IMR-90 (cell line): ENCODE results near the gene EXOSC1. TPM values are rescaled to one million over a fixed set of nuclear protein-coding genes. Genes with fewer than 3 reads are reported as not detected.

Experiments used
- ATAC-seq: fragments of 200-7000 bp; cut with Tn5 transposase; 2 replicates; pipeline ENCODE4 v1.9.1; 2020; ENCODE audit warnings: low read depth, mild to moderate bottlenecking, moderate library complexity
- BruUV-seq: library from RNA; stranded (reverse); fragments of 400-500 nt; replicated peaks from 2 replicates; lab custom pipeline; 2021; lab: Mats Ljungman, UMichigan
- CTCF ChIA-PET: fragments of 300-600 bp; formaldehyde crosslinking; extraction: SDS; loops from one replicate; lab custom pipeline; 2021; ENCODE audit warnings: antibody characterized with exemption; lab: Yijun Ruan, JAX
- POLR2A ChIA-PET: fragments of 300-600 bp; sonication (Branson Sonifier 250); formaldehyde crosslinking; loops from one replicate; lab custom pipeline; 2022; ENCODE audit warnings: antibody characterized with exemption; ENCODE audit not compliant: unreplicated experiment; lab: Charles Lee
- DNase-seq: peaks from one replicate; pipeline ENCODE4 v3.0.0; 2013
- H2AFZ ChIP-seq: replicated peaks from 2 replicates; pipeline ENCODE3; 2013; ENCODE audit warnings: low read length, mild to moderate bottlenecking; ENCODE audit not compliant: poor library complexity
- H2AK5ac ChIP-seq: 2 replicates; pipeline ENCODE4 v1.6.1; 2013; ENCODE audit warnings: low read depth, low read length, inconsistent platforms
- H2AK9ac ChIP-seq: replicated peaks from 2 replicates; pipeline ENCODE3; 2013; ENCODE audit warnings: mild to moderate bottlenecking, low read depth, low read length, moderate library complexity; ENCODE audit not compliant: poor library complexity
- H2BK120ac ChIP-seq: 2 replicates; pipeline ENCODE4 v1.6.1; 2013; ENCODE audit warnings: low read depth, low read length, inconsistent platforms
- H2BK15ac ChIP-seq: 3 replicates; pipeline ENCODE4 v1.6.1; 2013; ENCODE audit warnings: low read depth, low read length, inconsistent platforms
- H2BK20ac ChIP-seq: 2 replicates; pipeline ENCODE4 v1.6.1; 2013; ENCODE audit warnings: low read depth, mild to moderate bottlenecking, inconsistent platforms, low read length, moderate library complexity
- H2BK5ac ChIP-seq: 2 replicates; pipeline ENCODE4 v1.6.1; 2013; ENCODE audit warnings: mild to moderate bottlenecking, low read depth, low read length, inconsistent platforms; ENCODE audit not compliant: poor library complexity, severe bottlenecking
- H3K14ac ChIP-seq: replicated peaks from 2 replicates; pipeline ENCODE4 v1.6.1; 2013; ENCODE audit warnings: low read depth, low read length, inconsistent platforms
- H3K18ac ChIP-seq: 2 replicates; pipeline ENCODE4 v1.6.1; 2013; ENCODE audit warnings: low read depth, low read length, control low read depth
- H3K23ac ChIP-seq: 2 replicates; pipeline ENCODE4 v1.6.1; 2013; ENCODE audit warnings: low read depth, low read length, inconsistent platforms
- H3K27ac ChIP-seq: 2 replicates; pipeline ENCODE4 v1.5.1; 2013; ENCODE audit warnings: mild to moderate bottlenecking, control low read depth, low read length; ENCODE audit not compliant: insufficient read depth
- H3K27me3 ChIP-seq: 2 replicates; pipeline ENCODE4 v1.6.1; 2013; ENCODE audit warnings: low read length; ENCODE audit not compliant: control insufficient read depth, insufficient read depth
- H3K36me3 ChIP-seq: 2 replicates; pipeline ENCODE4 v1.6.1; 2013; ENCODE audit warnings: low read length, mixed read lengths; ENCODE audit not compliant: control insufficient read depth, insufficient read depth
- H3K4ac ChIP-seq: 2 replicates; pipeline ENCODE4 v1.6.1; 2013; ENCODE audit warnings: low read depth, low read length, inconsistent platforms
- H3K4me1 ChIP-seq: 2 replicates; pipeline ENCODE4 v1.6.1; 2013; ENCODE audit warnings: low read length, mixed read lengths; ENCODE audit not compliant: control insufficient read depth, insufficient read depth
- H3K4me2 ChIP-seq: 2 replicates; pipeline ENCODE4 v1.6.1; 2013; ENCODE audit warnings: low read depth, mild to moderate bottlenecking, control low read depth, low read length, moderate library complexity
- H3K4me3 ChIP-seq: 2 replicates; pipeline ENCODE4 v1.5.1; 2013; ENCODE audit warnings: low read depth, mild to moderate bottlenecking, control low read depth, low read length, moderate library complexity; ENCODE audit not compliant: insufficient read depth
- H3K56ac ChIP-seq: 2 replicates; pipeline ENCODE4 v1.6.1; 2013; ENCODE audit warnings: low read length, inconsistent platforms; ENCODE audit not compliant: insufficient read depth; ENCODE audit errors: extremely low read depth
- H3K79me1 ChIP-seq, 2 experiments: 2 replicates each; pipeline ENCODE4 v1.6.1; 2013; ENCODE audit warnings: low read length in 2 of 2, inconsistent platforms in 1 of 2, low read depth in 1 of 2
- H3K9ac ChIP-seq: 2 replicates; pipeline ENCODE4 v1.6.1; 2013; ENCODE audit warnings: low read depth, low read length, control low read depth
- H3K9me1 ChIP-seq: 2 replicates; pipeline ENCODE4 v1.6.1; 2013; ENCODE audit warnings: low read length, inconsistent platforms; ENCODE audit not compliant: insufficient read depth
- H3K9me3 ChIP-seq: 2 replicates; pipeline ENCODE4 v1.6.1; 2013; ENCODE audit warnings: low read length; ENCODE audit not compliant: control insufficient read depth, insufficient read depth
- H4K20me1 ChIP-seq: 2 replicates; pipeline ENCODE4 v1.6.1; 2013; ENCODE audit warnings: low read length, inconsistent platforms; ENCODE audit not compliant: insufficient read depth
- H4K5ac ChIP-seq: 2 replicates; pipeline ENCODE4 v1.6.1; 2013; ENCODE audit warnings: mild to moderate bottlenecking, low read depth, low read length, control low read depth
- H4K8ac ChIP-seq, 2 experiments: 2 replicates each; pipeline ENCODE4 v1.6.1; 2013; ENCODE audit warnings: low read depth in 2 of 2, low read length in 2 of 2, control low read depth in 1 of 2, inconsistent platforms in 1 of 2
- H4K91ac ChIP-seq: 2 replicates; pipeline ENCODE4 v1.6.1; 2013; ENCODE audit warnings: low read depth, low read length, inconsistent platforms; ENCODE audit not compliant: insufficient read depth
- BHLHE40 ChIP-seq: fragments of 150-350 bp; IDR thresholded peaks from 2 replicates; pipeline ENCODE4 v1.6.1; 2016; ENCODE audit warnings: mild to moderate bottlenecking, low read depth, low read length
- CEBPB ChIP-seq: IDR thresholded peaks from 2 replicates; pipeline ENCODE4 v1.6.1; 2012; ENCODE audit warnings: low read depth, low read length, improper control_type of control experiment
- CHD1 ChIP-seq: IDR thresholded peaks from 2 replicates; pipeline ENCODE4 v1.6.1; 2012; ENCODE audit warnings: low read depth, low read length, improper control_type of control experiment
- FOS ChIP-seq: fragments of 150-350 bp; IDR thresholded peaks from 2 replicates; pipeline ENCODE4 v1.6.1; 2016; ENCODE audit warnings: low read depth, low read length
- MAFK ChIP-seq: IDR thresholded peaks from 2 replicates; pipeline ENCODE4 v1.6.1; 2012; ENCODE audit warnings: low read depth, low read length, improper control_type of control experiment
- MAZ ChIP-seq: IDR thresholded peaks from 2 replicates; pipeline ENCODE4 v1.6.1; 2012; ENCODE audit warnings: low read depth, mild to moderate bottlenecking, low read length, improper control_type of control experiment, moderate library complexity, borderline replicate concordance
- MXI1 ChIP-seq: IDR thresholded peaks from 2 replicates; pipeline ENCODE4 v1.6.1; 2012; ENCODE audit warnings: low read depth, mild to moderate bottlenecking, low read length, moderate library complexity, borderline replicate concordance
- NFE2L2 ChIP-seq: fragments of 150-350 bp; IDR thresholded peaks from 2 replicates; pipeline ENCODE4 v1.6.1; 2016; ENCODE audit warnings: low read depth, mild to moderate bottlenecking, low read length
- POLR2A ChIP-seq: IDR thresholded peaks from 2 replicates; pipeline ENCODE4 v1.6.1; 2012; ENCODE audit warnings: mild to moderate bottlenecking, low read depth, low read length
- RAD21 ChIP-seq: IDR thresholded peaks from 2 replicates; pipeline ENCODE4 v1.6.1; 2012; ENCODE audit warnings: low read length, improper control_type of control experiment
- RCOR1 ChIP-seq: IDR thresholded peaks from 2 replicates; pipeline ENCODE4 v1.6.1; 2012; ENCODE audit warnings: mild to moderate bottlenecking, low read length, improper control_type of control experiment; ENCODE audit not compliant: insufficient replicate concordance
- RFX5 ChIP-seq: IDR thresholded peaks from 2 replicates; pipeline ENCODE4 v1.8.0; 2012; ENCODE audit warnings: low read depth, mild to moderate bottlenecking, low read length, moderate library complexity
- SMC3 ChIP-seq: fragments of 150-350 bp; IDR thresholded peaks from 2 replicates; pipeline ENCODE4 v1.6.1; 2016; ENCODE audit warnings: low read depth, mild to moderate bottlenecking, antibody characterized with exemption, low read length, moderate library complexity
- WGBS, 2 experiments: methylation state at CpG; one replicate each; pipeline versions ENCODE4 v1.1.5 to v1.1.7; 2013; ENCODE audit warnings: missing lambda C conversion rate in 2 of 2; ENCODE audit not compliant: insufficient read length in 1 of 2; ENCODE audit errors: extremely low coverage in 2 of 2; 5-methylcytosine and 5-hydroxymethylcytosine counted together
- dilution Hi-C: fragments of 300-500 bp; cut with HindIII; formaldehyde crosslinking; loops from one replicate; pipeline ENCODE4 v1.14.3; 2018; ENCODE audit warnings: low sequenced_read_pairs; ENCODE audit not compliant: unreplicated experiment
- in situ Hi-C: fragments of 300-500 bp; cut with MboI; formaldehyde crosslinking; loops from 3 replicates; pipeline ENCODE4 v1.14.3; 2019; ENCODE audit warnings: low sequenced_read_pairs, inconsistent platforms, mixed read lengths
- intact Hi-C: fragments of 100-400 bp; cut with micrococcal nuclease; formaldehyde crosslinking; loops from 2 replicates; pipeline ENCODE4 v1.10.0; 2022
- polyA plus RNA-seq, 3 experiments: library from polyadenylated mRNA; depleted of rRNA; stranded (reverse); fragments of >200 nt; gene quantifications; 2 replicates each; pipeline ENCODE4 v1.2.3, GENCODE V29; 2012; ENCODE audit warnings: low replicate concordance in 1 of 3
- total RNA-seq: library from RNA; depleted of rRNA; stranded (reverse); fragments of >200 nt; gene quantifications from 2 replicates; pipeline ENCODE4 v1.2.3, GENCODE V29; 2012
- TF ChIP-seq, protein P1 (sequence below): conservative IDR thresholded peaks from 2 replicates; pipeline ENCODE4 v1.5.1; 2012; ENCODE audit warnings: mild to moderate bottlenecking, low read depth, low read length, improper control_type of control experiment
- TF ChIP-seq, protein P2 (sequence below): fragments of 150-350 bp; IDR thresholded peaks from 2 replicates; pipeline ENCODE4 v1.6.1; 2017; ENCODE audit warnings: mild to moderate bottlenecking, antibody characterized with exemption, low read length, low read depth
- TF ChIP-seq, protein P3 (sequence below): fragments of 150-350 bp; IDR thresholded peaks from 2 replicates; pipeline ENCODE4 v1.6.1; 2016; ENCODE audit warnings: low read depth, mild to moderate bottlenecking, low read length, moderate library complexity, borderline replicate concordance

The EXOSC1 gene
- total and polyA plus RNA-seq, 2 of the 4 experiments (the other 2 are of a cell fraction), result 49.7 to 51.6 TPM

DNA sequence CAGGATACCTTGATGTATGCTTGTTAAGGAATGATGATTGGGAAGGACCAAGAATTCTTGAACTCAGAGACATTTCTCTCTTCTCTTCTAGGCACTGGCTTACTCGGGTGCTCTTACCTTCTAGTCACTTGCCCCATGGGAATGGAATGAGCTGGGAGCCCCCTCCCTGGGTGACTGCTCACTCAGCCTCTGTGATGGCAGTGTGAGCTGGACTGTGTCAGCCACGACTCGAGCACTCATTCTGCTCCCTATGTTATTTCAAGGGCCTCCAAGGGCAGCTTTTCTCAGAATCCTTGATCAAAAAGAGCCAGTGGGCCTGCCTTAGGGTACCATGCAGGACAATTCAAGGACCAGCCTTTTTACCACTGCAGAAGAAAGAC is 10.9 kb upstream of the EXOSC1 start:
- POLR2A ChIA-PET, result no interaction called here
- Histone ChIP-seq H3K79me1 (peaks cover 40 to 68% of the 10 kb centered on the region in 2 experiments), H4K20me1 (peaks cover 24% of the 10 kb centered on the region), H3K9ac (no peak overlapping the region), H3K56ac (no peak overlapping the region), H3K23ac (no peak overlapping the region), H2BK20ac (no peak overlapping the region), H2AFZ (no peak overlapping the region), H3K4ac (no peak overlapping the region), H3K14ac (no peak overlapping the region), H3K9me1 (peaks cover 8% of the 10 kb centered on the region; the same call in 1 of the 2 replicates), H4K8ac (no peak overlapping the region), H4K5ac (no peak overlapping the region), H4K91ac (no peak overlapping the region), H3K27ac (no peak overlapping the region), H3K4me1 (peaks cover 1% of the 10 kb centered on the region; the same call in 1 of the 2 replicates), H2AK5ac (no peak overlapping the region), H3K9me3 (no peaks in the 10 kb centered on the region), H2BK5ac (no peak overlapping the region), H3K18ac (no peak overlapping the region), H2BK15ac (no peak overlapping the region), H3K27me3 (no peaks in the 10 kb centered on the region), H3K36me3 (peaks cover 85% of the 10 kb centered on the region), H2AK9ac (no peak overlapping the region), H3K4me3 (no peak overlapping the region), H3K4me2 (no peak overlapping the region), H2BK120ac (no peak overlapping the region)
- intact Hi-C loops (no loop called here), dilution Hi-C loops (no loop called here), in situ Hi-C loops (no loop called here)
- no TSS peak for BruUV-seq
- ATAC-seq (no peak), DNase-seq (no peak)
- CTCF ChIA-PET, result no interaction called here
- no CpG with 5 or more reads among the region's 3 CpGs for WGBS, 2 experiments
- TF ChIP-seq FOS (no peak), BHLHE40 (no peak), SMC3 (no peak), NFE2L2 (no peak), MAZ (no peak), RCOR1 (no peak), POLR2A (no peak), CEBPB (no peak), MXI1 (no peak), MAFK (no peak), RAD21 (no peak), CHD1 (no peak), RFX5 (no peak)
- TF ChIP-seq, protein P1, sequence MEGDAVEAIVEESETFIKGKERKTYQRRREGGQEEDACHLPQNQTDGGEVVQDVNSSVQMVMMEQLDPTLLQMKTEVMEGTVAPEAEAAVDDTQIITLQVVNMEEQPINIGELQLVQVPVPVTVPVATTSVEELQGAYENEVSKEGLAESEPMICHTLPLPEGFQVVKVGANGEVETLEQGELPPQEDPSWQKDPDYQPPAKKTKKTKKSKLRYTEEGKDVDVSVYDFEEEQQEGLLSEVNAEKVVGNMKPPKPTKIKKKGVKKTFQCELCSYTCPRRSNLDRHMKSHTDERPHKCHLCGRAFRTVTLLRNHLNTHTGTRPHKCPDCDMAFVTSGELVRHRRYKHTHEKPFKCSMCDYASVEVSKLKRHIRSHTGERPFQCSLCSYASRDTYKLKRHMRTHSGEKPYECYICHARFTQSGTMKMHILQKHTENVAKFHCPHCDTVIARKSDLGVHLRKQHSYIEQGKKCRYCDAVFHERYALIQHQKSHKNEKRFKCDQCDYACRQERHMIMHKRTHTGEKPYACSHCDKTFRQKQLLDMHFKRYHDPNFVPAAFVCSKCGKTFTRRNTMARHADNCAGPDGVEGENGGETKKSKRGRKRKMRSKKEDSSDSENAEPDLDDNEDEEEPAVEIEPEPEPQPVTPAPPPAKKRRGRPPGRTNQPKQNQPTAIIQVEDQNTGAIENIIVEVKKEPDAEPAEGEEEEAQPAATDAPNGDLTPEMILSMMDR, result no peak
- TF ChIP-seq, protein P2, sequence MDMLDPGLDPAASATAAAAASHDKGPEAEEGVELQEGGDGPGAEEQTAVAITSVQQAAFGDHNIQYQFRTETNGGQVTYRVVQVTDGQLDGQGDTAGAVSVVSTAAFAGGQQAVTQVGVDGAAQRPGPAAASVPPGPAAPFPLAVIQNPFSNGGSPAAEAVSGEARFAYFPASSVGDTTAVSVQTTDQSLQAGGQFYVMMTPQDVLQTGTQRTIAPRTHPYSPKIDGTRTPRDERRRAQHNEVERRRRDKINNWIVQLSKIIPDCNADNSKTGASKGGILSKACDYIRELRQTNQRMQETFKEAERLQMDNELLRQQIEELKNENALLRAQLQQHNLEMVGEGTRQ, result no peak
- TF ChIP-seq, protein P3, sequence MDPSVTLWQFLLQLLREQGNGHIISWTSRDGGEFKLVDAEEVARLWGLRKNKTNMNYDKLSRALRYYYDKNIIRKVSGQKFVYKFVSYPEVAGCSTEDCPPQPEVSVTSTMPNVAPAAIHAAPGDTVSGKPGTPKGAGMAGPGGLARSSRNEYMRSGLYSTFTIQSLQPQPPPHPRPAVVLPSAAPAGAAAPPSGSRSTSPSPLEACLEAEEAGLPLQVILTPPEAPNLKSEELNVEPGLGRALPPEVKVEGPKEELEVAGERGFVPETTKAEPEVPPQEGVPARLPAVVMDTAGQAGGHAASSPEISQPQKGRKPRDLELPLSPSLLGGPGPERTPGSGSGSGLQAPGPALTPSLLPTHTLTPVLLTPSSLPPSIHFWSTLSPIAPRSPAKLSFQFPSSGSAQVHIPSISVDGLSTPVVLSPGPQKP, result no peak
